Right ventricle myocardium superior (tissue), 1 donor: Measurements from ENCODE around the gene NTN1. TPM values are rescaled to one million over a fixed set of nuclear protein-coding genes. Genes with fewer than 3 reads are reported as not detected.

Experiments
- ATAC-seq: fragments of 200-7000 bp; cut with Tn5 transposase; one replicate; pipeline ENCODE4 v1.9.1; 2020; ENCODE audit warnings: mild to moderate bottlenecking; ENCODE audit not compliant: poor library complexity
- DNase-seq: peaks from one replicate; pipeline ENCODE4 v3.0.0-alpha.2; 2020
- intact Hi-C: fragments of 100-400 bp; cut with DNase I; formaldehyde crosslinking; loops from one replicate; pipeline ENCODE4 v1.11.2; 2022
- total RNA-seq: library from RNA; stranded (reverse); fragmentation: NEBNext Ultra II Directional; extraction: Animal tissue kit (Norgen Biotek cat#: 25700); gene quantifications from one replicate; pipeline ENCODE4 v1.2.1, GENCODE V29; 2021
- donor health status: DM: no; HTN: yes; CAD: no; lungs with severe emphysema.

Gene NTN1
- total RNA-seq, 1 donor from 2014 or later = 19.4 TPM

- intact Hi-C loops = loop anchor here (10.0 kb wide), 1 partner anchor 88 kb away; no protein-coding TSS in a partner anchor
- ATAC-seq = no peak
- no peak for DNase-seq
These were observed 5.4 kb downstream of the NTN1 start for GRCh38 chr17:9026741-9027140.

- intact Hi-C loops = loop anchor here (10.0 kb wide), 1 partner anchor 86 kb away; no protein-coding TSS in a partner anchor
- ATAC-seq (no peak), DNase-seq (no peak)
These were observed 7.1 kb downstream of the NTN1 start for GRCh38 chr17:9028202-9028987.

GRCh38 chr17:9028988-9029570 is 7.8 kb downstream of the NTN1 start:
- intact Hi-C loops = loop anchor here (10.0 kb wide), 1 partner anchor 86 kb away; no protein-coding TSS in a partner anchor
- DNase-seq (no peak), ATAC-seq (no peak)

- no peak for DNase-seq
- intact Hi-C loops = no loop called here
- ATAC-seq = no peak
These were observed 10.8 kb downstream of the NTN1 start for GRCh38 chr17:9032151-9032550.

GRCh38 chr17:9032583-9032982 is 11.3 kb downstream of the NTN1 start:
- no peak for ATAC-seq
- intact Hi-C loops = no loop called here
- no peak for DNase-seq

- no peak for DNase-seq
- ATAC-seq = peak; percentile 41
- intact Hi-C loops = no loop called here
These were observed 13.9 kb downstream of the NTN1 start for GRCh38 chr17:9035249-9035648.

- intact Hi-C loops = no loop called here
- no peak for ATAC-seq
These were observed 15.0 kb downstream of the NTN1 start for GRCh38 chr17:9036336-9036735.

GRCh38 chr17:9037736-9038135 is 16.4 kb downstream of the NTN1 start:
- intact Hi-C loops = no loop called here
- DNase-seq (no peak), ATAC-seq (no peak)

More at GRCh38 chr17:9036336-9036735, 15.0 kb downstream of the NTN1 start:
- no peak for DNase-seq

GRCh38 chr17:9038380-9038779 is 17.1 kb downstream of the NTN1 start:
- DNase-seq (no peak), ATAC-seq (no peak)
- intact Hi-C loops = no loop called here

GRCh38 chr17:9044772-9045463 is 23.6 kb downstream of the NTN1 start:
- DNase-seq = no peak
- intact Hi-C loops = no loop called here
- no peak for ATAC-seq

GRCh38 chr17:9050801-9051401 is 29.6 kb downstream of the NTN1 start:
- DNase-seq (no peak), ATAC-seq (no peak)
- intact Hi-C loops = no loop called here

- no peak for ATAC-seq
- DNase-seq = no peak
- intact Hi-C loops = no loop called here
These were observed 30.3 kb downstream of the NTN1 start for GRCh38 chr17:9051561-9051960.

- ATAC-seq (no peak), DNase-seq (no peak)
- intact Hi-C loops = no loop called here
These were observed 31.6 kb downstream of the NTN1 start for GRCh38 chr17:9052921-9053320.

GRCh38 chr17:9053406-9053805 is 32.1 kb downstream of the NTN1 start:
- ATAC-seq (no peak), DNase-seq (no peak)
- intact Hi-C loops = no loop called here

- intact Hi-C loops = no loop called here
- DNase-seq (no peak), ATAC-seq (no peak)
These were observed 33.0 kb downstream of the NTN1 start for GRCh38 chr17:9054126-9054975.

GRCh38 chr17:9055281-9055680 is 34.0 kb downstream of the NTN1 start:
- intact Hi-C loops = no loop called here

GRCh38 chr17:9056566-9056965 is 35.3 kb downstream of the NTN1 start:
- no peak for ATAC-seq
- intact Hi-C loops = no loop called here
- DNase-seq = no peak

More at GRCh38 chr17:9055281-9055680, 34.0 kb downstream of the NTN1 start:
- ATAC-seq (no peak), DNase-seq (no peak)

GRCh38 chr17:9057310-9057709 is 36.0 kb downstream of the NTN1 start:
- DNase-seq (no peak), ATAC-seq (no peak)

More at GRCh38 chr17:9057310-9057709, 36.0 kb downstream of the NTN1 start:
- intact Hi-C loops = no loop called here
